HG03342 (cell line): ENCODE data around the gene SETD5.

Source experiments
- ATAC-seq: cut with Tn5 transposase; IDR thresholded peaks from one replicate; pipeline ENCODE4 v1.9.1; 2021; ENCODE audit warnings: mild to moderate bottlenecking, moderate library complexity; ENCODE audit not compliant: unreplicated experiment

The SETD5 gene

GRCh38 chr3:9406856-9407626, 9.6 kb downstream of the SETD5 start:
- ATAC-seq, result no peak

GRCh38 chr3:9408061-9408460, 10.6 kb downstream of the SETD5 start:
- no peak for ATAC-seq

DNA sequence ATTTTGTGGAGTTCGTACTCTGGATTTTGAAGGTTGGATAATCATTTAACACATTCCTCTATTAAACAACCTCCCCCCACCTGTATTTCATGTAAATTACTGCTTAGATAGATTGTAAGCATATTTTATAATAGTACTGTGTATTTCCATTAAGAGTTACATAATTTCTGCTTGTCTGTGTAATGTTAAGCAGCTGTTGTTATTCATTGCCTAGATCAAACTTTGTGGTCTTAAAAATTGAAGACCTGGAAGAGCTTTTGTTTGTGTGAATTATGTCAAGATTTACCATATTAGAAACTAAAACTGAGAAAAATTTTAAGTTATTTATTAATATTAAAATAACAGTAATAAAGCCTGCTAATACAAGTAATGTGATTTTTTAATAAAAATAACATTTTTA, 11.1 kb downstream of the SETD5 start:
- no peak for ATAC-seq

DNA sequence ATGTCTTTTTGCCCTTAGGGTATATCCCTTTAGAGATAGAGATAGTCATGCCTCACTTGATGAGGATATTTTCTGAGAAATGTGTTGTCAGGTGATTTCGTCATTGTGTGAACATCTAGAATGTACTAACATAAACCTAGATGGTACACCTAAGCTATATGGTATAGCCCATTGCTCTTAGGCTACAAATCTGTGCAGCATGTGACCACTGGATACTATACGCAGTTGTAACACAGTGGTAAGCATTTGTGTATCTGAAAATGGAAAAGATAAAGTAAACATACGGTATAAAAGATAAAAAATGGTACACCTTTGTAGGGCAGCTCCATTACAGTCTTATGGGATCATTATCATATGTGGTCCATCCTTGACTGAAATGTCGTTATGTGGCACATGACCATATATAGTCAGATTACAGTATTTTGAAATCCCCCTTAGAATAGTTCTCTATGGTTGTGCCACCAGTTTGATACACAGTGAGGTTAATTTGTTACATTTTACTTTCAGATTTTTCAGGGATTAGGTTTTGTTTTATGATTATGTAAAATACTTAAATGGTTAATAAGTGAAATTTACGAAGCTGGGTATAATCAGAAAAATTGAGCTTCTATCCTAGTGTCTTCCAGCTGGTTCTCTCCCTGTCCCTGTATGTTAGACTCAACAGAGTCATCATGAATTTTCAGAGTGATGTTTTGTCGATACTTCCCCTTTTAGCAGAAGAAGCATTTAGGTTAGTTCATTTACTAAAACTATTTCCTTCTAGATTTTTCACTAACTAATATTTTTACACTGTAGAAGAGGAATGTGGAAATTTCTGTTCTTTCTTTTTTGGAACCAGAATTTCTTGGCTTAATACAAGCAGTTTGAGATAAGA, 12.8 kb downstream of the SETD5 start:
- no peak for ATAC-seq

DNA sequence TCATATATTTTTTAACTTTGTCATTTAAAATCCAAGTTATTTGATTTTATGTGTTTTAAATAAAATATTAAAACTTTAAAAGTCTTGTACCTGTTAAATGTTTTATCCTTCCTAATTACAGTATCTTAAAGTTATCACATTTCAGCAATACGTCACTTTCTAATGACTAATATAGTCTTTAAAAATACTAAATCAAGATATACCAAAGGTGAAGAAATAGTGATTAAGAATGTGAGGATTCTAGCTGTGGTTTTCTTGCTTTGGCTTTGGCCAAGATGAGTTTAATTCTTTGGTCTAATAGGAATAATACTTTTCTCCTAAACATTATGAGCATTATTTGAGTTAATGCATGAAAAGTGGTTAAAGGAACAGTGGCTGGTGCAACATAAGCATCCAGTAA, 13.9 kb downstream of the SETD5 start:
- ATAC-seq, result no peak

- no peak for ATAC-seq
Measured at GRCh38 chr3:9412293-9412692, 14.9 kb downstream of the SETD5 start.

DNA sequence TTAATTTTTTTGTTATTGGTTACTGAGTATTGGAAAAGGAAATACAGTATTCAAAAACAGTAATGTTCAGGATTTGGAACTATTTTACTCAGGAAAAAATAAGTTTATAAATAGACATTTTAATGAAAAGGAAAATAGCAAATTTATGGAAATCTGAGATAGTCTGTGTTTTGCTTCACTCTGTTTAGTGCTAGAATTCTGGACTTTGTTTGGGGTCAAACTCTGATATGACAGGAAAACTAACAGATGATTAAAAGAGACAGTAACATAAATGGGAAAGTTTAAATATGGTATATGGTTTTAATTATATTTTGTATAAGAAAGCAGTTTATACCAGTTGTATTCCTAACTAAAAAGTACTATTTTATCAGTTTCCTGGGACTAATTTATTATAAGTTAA, 17.4 kb downstream of the SETD5 start:
- ATAC-seq, result no peak

GRCh38 chr3:9415485-9416138, 18.2 kb downstream of the SETD5 start:
- no peak for ATAC-seq

- no peak for ATAC-seq
Measured at GRCh38 chr3:9416139-9416780, 18.8 kb downstream of the SETD5 start.

GRCh38 chr3:9420850-9421549, 23.6 kb downstream of the SETD5 start:
- ATAC-seq, result no peak

- no peak for ATAC-seq
Measured at GRCh38 chr3:9422712-9423424, 25.5 kb downstream of the SETD5 start.

DNA sequence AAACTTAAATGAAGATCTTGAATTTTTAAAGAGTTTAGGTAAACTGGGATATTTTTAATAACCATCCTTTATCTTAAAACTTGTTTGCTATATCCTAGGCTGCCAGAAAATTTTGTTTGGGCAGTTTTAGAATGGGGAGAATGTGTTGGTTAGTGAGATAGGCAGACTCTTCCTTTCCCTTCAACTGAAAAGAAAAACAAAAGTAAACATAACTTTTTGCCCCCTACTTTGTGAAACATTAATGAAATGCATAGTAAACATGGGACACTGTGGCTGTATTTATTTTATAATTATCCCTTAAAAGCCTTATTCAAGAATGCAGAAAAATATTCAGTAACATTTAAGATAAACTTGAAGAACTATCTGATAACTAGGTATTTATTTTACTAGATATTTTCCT, 31.0 kb downstream of the SETD5 start:
- ATAC-seq, result no peak

DNA sequence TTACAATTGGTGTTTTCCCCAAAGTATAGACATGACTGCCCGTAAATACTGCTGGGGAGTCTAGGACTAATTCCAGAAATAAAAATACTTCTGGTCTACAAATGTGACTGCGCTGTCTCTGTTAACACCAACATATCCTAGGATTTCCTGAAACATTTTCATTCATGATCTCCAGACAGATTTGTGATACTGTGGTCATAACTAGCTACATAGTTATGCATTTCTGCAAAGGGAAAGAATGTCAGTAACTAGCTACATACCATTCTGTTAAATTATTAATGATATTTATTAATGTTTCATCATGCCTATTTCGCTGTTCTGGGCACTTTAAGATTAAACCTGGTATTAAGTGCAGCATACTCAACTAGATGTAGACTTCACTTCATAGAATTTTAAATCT, 33.3 kb downstream of the SETD5 start:
- no peak for ATAC-seq

- ATAC-seq, result no peak
Measured at GRCh38 chr3:9433627-9434521, 36.5 kb downstream of the SETD5 start.

GRCh38 chr3:9435316-9435715, 37.9 kb downstream of the SETD5 start:
- no peak for ATAC-seq

GRCh38 chr3:9439331-9439730, 41.9 kb downstream of the SETD5 start:
- no peak for ATAC-seq

DNA sequence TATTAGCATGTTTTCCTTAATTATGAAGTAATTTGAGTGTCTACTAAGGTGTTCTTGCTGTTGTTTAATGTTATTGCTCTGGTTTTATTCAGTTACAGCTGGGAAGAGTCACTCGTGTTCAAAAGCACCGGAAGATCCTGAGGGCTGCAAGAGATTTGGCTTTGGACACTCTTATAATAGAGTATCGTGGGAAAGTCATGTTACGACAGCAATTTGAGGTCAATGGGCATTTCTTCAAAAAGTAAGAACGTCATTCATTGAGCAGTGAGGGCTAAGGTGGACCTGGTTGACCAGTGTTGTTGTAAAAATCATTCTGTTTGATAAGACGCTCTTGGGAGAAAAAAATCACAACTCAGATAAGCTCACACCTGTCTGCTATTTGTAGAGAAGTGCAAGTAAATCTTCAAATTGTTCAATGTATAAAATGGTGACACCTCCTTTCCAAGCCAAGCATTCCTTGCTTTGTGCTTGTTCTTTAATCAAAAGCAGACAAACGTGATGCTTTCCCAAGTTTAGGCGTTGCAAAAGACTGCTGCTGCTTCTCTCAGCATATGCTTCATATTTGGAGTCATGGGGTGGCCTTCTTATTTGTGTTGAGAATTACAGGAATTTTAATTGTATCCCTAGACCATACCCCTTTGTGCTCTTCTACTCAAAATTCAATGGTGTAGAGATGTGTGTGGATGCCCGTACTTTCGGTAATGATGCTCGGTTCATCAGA, 44.2 kb downstream of the SETD5 start:
- no peak for ATAC-seq

DNA sequence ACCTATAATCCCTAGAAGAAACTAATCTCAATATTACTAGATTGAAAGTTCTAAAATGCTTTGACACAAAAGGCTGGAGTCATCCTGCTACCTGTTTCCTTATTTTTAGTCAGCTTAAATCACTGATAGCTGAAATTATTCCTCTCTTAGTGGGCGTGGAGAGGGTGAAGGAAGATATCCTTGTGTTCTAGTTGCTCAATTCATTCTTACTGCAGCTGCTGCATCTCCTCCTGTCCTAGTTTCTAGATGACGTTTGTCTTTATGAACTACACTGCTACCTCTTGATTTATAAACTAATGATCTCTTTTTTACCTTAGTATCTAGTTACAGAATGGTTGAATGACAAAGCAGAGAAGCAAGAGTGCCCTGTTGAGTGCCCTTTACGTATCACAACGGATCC, 50.7 kb downstream of the SETD5 start:
- ATAC-seq, result no peak
